Fibroblast of peridontal ligament (primary cell): ENCODE data around the gene TMUB1.

ENCODE experiments used
- DNase-seq: peaks from one replicate; pipeline ENCODE4 v3.0.0-alpha.2; 2010; ENCODE audit errors: extremely low read depth

Gene TMUB1

GRCh38 chr7:151121380-151122170 lies 38.3 kb upstream of the TMUB1 start:
- DNase-seq = no peak

GRCh38 chr7:151120896-151121295 lies 37.6 kb upstream of the TMUB1 start:
- no peak for DNase-seq

GRCh38 chr7:151119902-151120301 lies 36.6 kb upstream of the TMUB1 start:
- DNase-seq = no peak

- DNase-seq = no peak
Measured at GRCh38 chr7:151119055-151119415, 35.7 kb upstream of the TMUB1 start.

GRCh38 chr7:151118108-151119054 lies 35.1 kb upstream of the TMUB1 start:
- DNase-seq = no peak

GRCh38 chr7:151117565-151117964 lies 34.3 kb upstream of the TMUB1 start:
- no peak for DNase-seq

GRCh38 chr7:151116603-151117440 lies 33.5 kb upstream of the TMUB1 start:
- no peak for DNase-seq

- DNase-seq = no peak
Measured at GRCh38 chr7:151115836-151116418, 32.6 kb upstream of the TMUB1 start.

GRCh38 chr7:151115121-151115835 lies 32.0 kb upstream of the TMUB1 start:
- DNase-seq = no peak

GRCh38 chr7:151114151-151115090 lies 31.1 kb upstream of the TMUB1 start:
- DNase-seq = no peak

GRCh38 chr7:151113344-151114150 lies 30.3 kb upstream of the TMUB1 start:
- peak; percentile 71 for DNase-seq

- peak; percentile 68 for DNase-seq
Measured at GRCh38 chr7:151110941-151111645, 27.8 kb upstream of the TMUB1 start.

- no peak for DNase-seq
Measured at GRCh38 chr7:151110236-151110940, 27.1 kb upstream of the TMUB1 start.

GRCh38 chr7:151109094-151110048 lies 26.1 kb upstream of the TMUB1 start:
- no peak for DNase-seq

GRCh38 chr7:151107882-151108281 lies 24.6 kb upstream of the TMUB1 start:
- DNase-seq = no peak
